IMR-90 (cell line): ENCODE data around the gene SCAANT1. TPM values are rescaled to one million over a fixed set of nuclear protein-coding genes. Genes with fewer than 3 reads are reported as not detected.

Source experiments
- ATAC-seq: fragments of 200-7000 bp; cut with Tn5 transposase; 2 replicates; pipeline ENCODE4 v1.9.1; 2020; ENCODE audit warnings: low read depth, mild to moderate bottlenecking, moderate library complexity
- BruUV-seq: library from RNA; stranded (reverse); fragments of 400-500 nt; replicated peaks from 2 replicates; lab custom pipeline; 2021; lab: Mats Ljungman, UMichigan
- CTCF ChIA-PET: fragments of 300-600 bp; formaldehyde crosslinking; extraction: SDS; loops from one replicate; lab custom pipeline; 2021; ENCODE audit warnings: antibody characterized with exemption; lab: Yijun Ruan, JAX
- POLR2A ChIA-PET: fragments of 300-600 bp; sonication (Branson Sonifier 250); formaldehyde crosslinking; loops from one replicate; lab custom pipeline; 2022; ENCODE audit warnings: antibody characterized with exemption; ENCODE audit not compliant: unreplicated experiment; lab: Charles Lee
- DNase-seq: peaks from one replicate; pipeline ENCODE4 v3.0.0; 2013
- H2AFZ ChIP-seq: replicated peaks from 2 replicates; pipeline ENCODE3; 2013; ENCODE audit warnings: low read length, mild to moderate bottlenecking; ENCODE audit not compliant: poor library complexity
- H2AK5ac ChIP-seq: 2 replicates; pipeline ENCODE4 v1.6.1; 2013; ENCODE audit warnings: low read depth, low read length, inconsistent platforms
- H2AK9ac ChIP-seq: replicated peaks from 2 replicates; pipeline ENCODE3; 2013; ENCODE audit warnings: mild to moderate bottlenecking, low read depth, low read length, moderate library complexity; ENCODE audit not compliant: poor library complexity
- H2BK120ac ChIP-seq: 2 replicates; pipeline ENCODE4 v1.6.1; 2013; ENCODE audit warnings: low read depth, low read length, inconsistent platforms
- H2BK15ac ChIP-seq: 3 replicates; pipeline ENCODE4 v1.6.1; 2013; ENCODE audit warnings: low read depth, low read length, inconsistent platforms
- H2BK20ac ChIP-seq: 2 replicates; pipeline ENCODE4 v1.6.1; 2013; ENCODE audit warnings: low read depth, mild to moderate bottlenecking, inconsistent platforms, low read length, moderate library complexity
- H2BK5ac ChIP-seq: 2 replicates; pipeline ENCODE4 v1.6.1; 2013; ENCODE audit warnings: mild to moderate bottlenecking, low read depth, low read length, inconsistent platforms; ENCODE audit not compliant: poor library complexity, severe bottlenecking
- H3K14ac ChIP-seq: replicated peaks from 2 replicates; pipeline ENCODE4 v1.6.1; 2013; ENCODE audit warnings: low read depth, low read length, inconsistent platforms
- H3K18ac ChIP-seq: 2 replicates; pipeline ENCODE4 v1.6.1; 2013; ENCODE audit warnings: low read depth, low read length, control low read depth
- H3K23ac ChIP-seq: 2 replicates; pipeline ENCODE4 v1.6.1; 2013; ENCODE audit warnings: low read depth, low read length, inconsistent platforms
- H3K27ac ChIP-seq: 2 replicates; pipeline ENCODE4 v1.5.1; 2013; ENCODE audit warnings: mild to moderate bottlenecking, control low read depth, low read length; ENCODE audit not compliant: insufficient read depth
- H3K27me3 ChIP-seq: 2 replicates; pipeline ENCODE4 v1.6.1; 2013; ENCODE audit warnings: low read length; ENCODE audit not compliant: control insufficient read depth, insufficient read depth
- H3K36me3 ChIP-seq: 2 replicates; pipeline ENCODE4 v1.6.1; 2013; ENCODE audit warnings: low read length, mixed read lengths; ENCODE audit not compliant: control insufficient read depth, insufficient read depth
- H3K4ac ChIP-seq: 2 replicates; pipeline ENCODE4 v1.6.1; 2013; ENCODE audit warnings: low read depth, low read length, inconsistent platforms
- H3K4me1 ChIP-seq: 2 replicates; pipeline ENCODE4 v1.6.1; 2013; ENCODE audit warnings: low read length, mixed read lengths; ENCODE audit not compliant: control insufficient read depth, insufficient read depth
- H3K4me2 ChIP-seq: 2 replicates; pipeline ENCODE4 v1.6.1; 2013; ENCODE audit warnings: low read depth, mild to moderate bottlenecking, control low read depth, low read length, moderate library complexity
- H3K4me3 ChIP-seq: 2 replicates; pipeline ENCODE4 v1.5.1; 2013; ENCODE audit warnings: low read depth, mild to moderate bottlenecking, control low read depth, low read length, moderate library complexity; ENCODE audit not compliant: insufficient read depth
- H3K56ac ChIP-seq: 2 replicates; pipeline ENCODE4 v1.6.1; 2013; ENCODE audit warnings: low read length, inconsistent platforms; ENCODE audit not compliant: insufficient read depth; ENCODE audit errors: extremely low read depth
- H3K79me1 ChIP-seq, 2 experiments: 2 replicates each; pipeline ENCODE4 v1.6.1; 2013; ENCODE audit warnings: low read length in 2 of 2, inconsistent platforms in 1 of 2, low read depth in 1 of 2
- H3K9ac ChIP-seq: 2 replicates; pipeline ENCODE4 v1.6.1; 2013; ENCODE audit warnings: low read depth, low read length, control low read depth
- H3K9me1 ChIP-seq: 2 replicates; pipeline ENCODE4 v1.6.1; 2013; ENCODE audit warnings: low read length, inconsistent platforms; ENCODE audit not compliant: insufficient read depth
- H3K9me3 ChIP-seq: 2 replicates; pipeline ENCODE4 v1.6.1; 2013; ENCODE audit warnings: low read length; ENCODE audit not compliant: control insufficient read depth, insufficient read depth
- H4K20me1 ChIP-seq: 2 replicates; pipeline ENCODE4 v1.6.1; 2013; ENCODE audit warnings: low read length, inconsistent platforms; ENCODE audit not compliant: insufficient read depth
- H4K5ac ChIP-seq: 2 replicates; pipeline ENCODE4 v1.6.1; 2013; ENCODE audit warnings: mild to moderate bottlenecking, low read depth, low read length, control low read depth
- H4K8ac ChIP-seq, 2 experiments: 2 replicates each; pipeline ENCODE4 v1.6.1; 2013; ENCODE audit warnings: low read depth in 2 of 2, low read length in 2 of 2, control low read depth in 1 of 2, inconsistent platforms in 1 of 2
- H4K91ac ChIP-seq: 2 replicates; pipeline ENCODE4 v1.6.1; 2013; ENCODE audit warnings: low read depth, low read length, inconsistent platforms; ENCODE audit not compliant: insufficient read depth
- BHLHE40 ChIP-seq: fragments of 150-350 bp; IDR thresholded peaks from 2 replicates; pipeline ENCODE4 v1.6.1; 2016; ENCODE audit warnings: mild to moderate bottlenecking, low read depth, low read length
- CEBPB ChIP-seq: IDR thresholded peaks from 2 replicates; pipeline ENCODE4 v1.6.1; 2012; ENCODE audit warnings: low read depth, low read length, improper control_type of control experiment
- CHD1 ChIP-seq: IDR thresholded peaks from 2 replicates; pipeline ENCODE4 v1.6.1; 2012; ENCODE audit warnings: low read depth, low read length, improper control_type of control experiment
- CTCF ChIP-seq: conservative IDR thresholded peaks from 2 replicates; pipeline ENCODE4 v1.5.1; 2012; ENCODE audit warnings: mild to moderate bottlenecking, low read depth, low read length, improper control_type of control experiment
- FOS ChIP-seq: fragments of 150-350 bp; IDR thresholded peaks from 2 replicates; pipeline ENCODE4 v1.6.1; 2016; ENCODE audit warnings: low read depth, low read length
- MAFK ChIP-seq: IDR thresholded peaks from 2 replicates; pipeline ENCODE4 v1.6.1; 2012; ENCODE audit warnings: low read depth, low read length, improper control_type of control experiment
- MAZ ChIP-seq: IDR thresholded peaks from 2 replicates; pipeline ENCODE4 v1.6.1; 2012; ENCODE audit warnings: low read depth, mild to moderate bottlenecking, low read length, improper control_type of control experiment, moderate library complexity, borderline replicate concordance
- MXI1 ChIP-seq: IDR thresholded peaks from 2 replicates; pipeline ENCODE4 v1.6.1; 2012; ENCODE audit warnings: low read depth, mild to moderate bottlenecking, low read length, moderate library complexity, borderline replicate concordance
- NFE2L2 ChIP-seq: fragments of 150-350 bp; IDR thresholded peaks from 2 replicates; pipeline ENCODE4 v1.6.1; 2016; ENCODE audit warnings: low read depth, mild to moderate bottlenecking, low read length
- POLR2A ChIP-seq: IDR thresholded peaks from 2 replicates; pipeline ENCODE4 v1.6.1; 2012; ENCODE audit warnings: mild to moderate bottlenecking, low read depth, low read length
- RAD21 ChIP-seq: IDR thresholded peaks from 2 replicates; pipeline ENCODE4 v1.6.1; 2012; ENCODE audit warnings: low read length, improper control_type of control experiment
- RCOR1 ChIP-seq: IDR thresholded peaks from 2 replicates; pipeline ENCODE4 v1.6.1; 2012; ENCODE audit warnings: mild to moderate bottlenecking, low read length, improper control_type of control experiment; ENCODE audit not compliant: insufficient replicate concordance
- RFX5 ChIP-seq: IDR thresholded peaks from 2 replicates; pipeline ENCODE4 v1.8.0; 2012; ENCODE audit warnings: low read depth, mild to moderate bottlenecking, low read length, moderate library complexity
- SMC3 ChIP-seq: fragments of 150-350 bp; IDR thresholded peaks from 2 replicates; pipeline ENCODE4 v1.6.1; 2016; ENCODE audit warnings: low read depth, mild to moderate bottlenecking, antibody characterized with exemption, low read length, moderate library complexity
- WGBS, 2 experiments: methylation state at CpG; one replicate each; pipeline versions ENCODE4 v1.1.5 to v1.1.7; 2013; ENCODE audit warnings: missing lambda C conversion rate in 2 of 2; ENCODE audit not compliant: insufficient read length in 1 of 2; ENCODE audit errors: extremely low coverage in 2 of 2; 5-methylcytosine and 5-hydroxymethylcytosine counted together
- dilution Hi-C: fragments of 300-500 bp; cut with HindIII; formaldehyde crosslinking; loops from one replicate; pipeline ENCODE4 v1.14.3; 2018; ENCODE audit warnings: low sequenced_read_pairs; ENCODE audit not compliant: unreplicated experiment
- in situ Hi-C: fragments of 300-500 bp; cut with MboI; formaldehyde crosslinking; loops from 3 replicates; pipeline ENCODE4 v1.14.3; 2019; ENCODE audit warnings: low sequenced_read_pairs, inconsistent platforms, mixed read lengths
- intact Hi-C: fragments of 100-400 bp; cut with micrococcal nuclease; formaldehyde crosslinking; loops from 2 replicates; pipeline ENCODE4 v1.10.0; 2022
- polyA plus RNA-seq, 3 experiments: library from polyadenylated mRNA; depleted of rRNA; stranded (reverse); fragments of >200 nt; gene quantifications; 2 replicates each; pipeline ENCODE4 v1.2.3, GENCODE V29; 2012; ENCODE audit warnings: low replicate concordance in 1 of 3
- total RNA-seq: library from RNA; depleted of rRNA; stranded (reverse); fragments of >200 nt; gene quantifications from 2 replicates; pipeline ENCODE4 v1.2.3, GENCODE V29; 2012
- TF ChIP-seq, protein P1 (sequence below): fragments of 150-350 bp; IDR thresholded peaks from 2 replicates; pipeline ENCODE4 v1.6.1; 2017; ENCODE audit warnings: mild to moderate bottlenecking, antibody characterized with exemption, low read length, low read depth

The SCAANT1 gene
- total and polyA plus RNA-seq, 2 of the 4 experiments (the other 2 are of a cell fraction), result not detected

DNA sequence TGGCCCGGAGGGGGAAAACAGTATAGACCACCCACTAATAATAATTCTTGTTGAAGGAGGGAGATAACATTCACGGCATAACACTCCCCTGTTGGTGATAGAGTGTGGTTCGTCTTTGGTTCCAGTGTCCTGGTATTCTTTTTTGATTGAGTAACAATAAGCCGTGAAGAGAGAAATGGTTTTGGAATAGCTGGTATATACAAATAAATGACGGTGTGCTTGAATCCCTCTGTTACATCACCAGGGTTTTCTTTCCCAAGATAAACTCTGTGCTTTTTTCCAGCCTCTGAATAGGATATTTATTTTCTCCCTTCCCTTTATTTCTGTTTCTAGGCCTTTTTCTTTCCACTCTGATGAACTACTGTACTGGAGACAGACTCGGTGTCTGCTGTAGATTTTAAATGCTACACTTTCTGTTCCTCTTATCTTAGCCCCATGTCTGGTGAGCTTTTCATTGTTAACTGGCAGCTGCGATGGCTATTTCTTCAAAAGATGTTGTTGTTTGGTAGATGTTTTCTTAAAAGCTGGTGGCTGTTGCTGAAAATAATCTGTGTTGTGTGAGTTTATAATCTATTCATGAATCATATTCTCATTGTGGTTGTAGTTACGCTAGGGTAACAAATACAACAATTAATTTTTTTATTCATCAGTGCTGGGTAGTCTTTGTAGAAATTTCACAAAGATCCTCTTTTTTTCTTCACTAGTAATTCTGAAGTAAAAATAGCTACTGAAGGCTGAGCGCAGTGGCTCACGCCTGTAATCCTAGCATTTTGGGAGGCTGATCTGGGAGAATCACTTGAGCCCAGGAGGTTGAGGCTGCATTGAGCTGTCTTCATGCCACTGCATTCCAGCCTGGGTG lies 15.5 kb upstream of the SCAANT1 start:
- Histone ChIP-seq H4K20me1 (peaks cover 33% of the 10 kb centered on the region; the same call in 1 of the 2 replicates), H4K5ac (no peak overlapping the region), H2BK120ac (no peak overlapping the region), H3K27me3 (no peaks in the 10 kb centered on the region), H3K36me3 (peaks cover 22% of the 10 kb centered on the region), H2BK20ac (no peak overlapping the region), H3K23ac (no peak overlapping the region), H2AFZ (no peak overlapping the region), H3K9me1 (peaks cover 14% of the 10 kb centered on the region), H2BK15ac (no peak overlapping the region), H3K4ac (no peak overlapping the region), H3K4me2 (no peak overlapping the region), H3K14ac (no peak overlapping the region), H3K79me1 (peaks cover 56 to 81% of the 10 kb centered on the region in 2 experiments), H2AK9ac (no peak overlapping the region), H2BK5ac (no peak overlapping the region), H3K4me1 (no peaks in the 10 kb centered on the region), H4K91ac (no peak overlapping the region), H3K4me3 (no peak overlapping the region), H3K9ac (no peak overlapping the region), H2AK5ac (no peak overlapping the region), H4K8ac (no peak overlapping the region), H3K27ac (no peak overlapping the region), H3K9me3 (no peaks in the 10 kb centered on the region), H3K18ac (no peak overlapping the region), H3K56ac (no peak overlapping the region)
- BruUV-seq, result no TSS peak
- POLR2A ChIA-PET, result no interaction called here
- intact Hi-C loops (no loop called here), in situ Hi-C loops (no loop called here), dilution Hi-C loops (no loop called here)
- DNase-seq (peak; percentile 26), ATAC-seq (peak; percentile 21)
- no CpG with 5 or more reads among the region's 10 CpGs for WGBS, 2 experiments
- CTCF ChIA-PET, result interaction anchor here (0.9 kb wide), 1 partner anchor 58 kb away, joined by 5 read pairs; no protein-coding TSS in a partner anchor
- TF ChIP-seq MXI1, result no peak
- no peak for TF ChIP-seq MAFK
- TF ChIP-seq POLR2A, result no peak
- no peak for TF ChIP-seq RCOR1
- TF ChIP-seq, protein P1, sequence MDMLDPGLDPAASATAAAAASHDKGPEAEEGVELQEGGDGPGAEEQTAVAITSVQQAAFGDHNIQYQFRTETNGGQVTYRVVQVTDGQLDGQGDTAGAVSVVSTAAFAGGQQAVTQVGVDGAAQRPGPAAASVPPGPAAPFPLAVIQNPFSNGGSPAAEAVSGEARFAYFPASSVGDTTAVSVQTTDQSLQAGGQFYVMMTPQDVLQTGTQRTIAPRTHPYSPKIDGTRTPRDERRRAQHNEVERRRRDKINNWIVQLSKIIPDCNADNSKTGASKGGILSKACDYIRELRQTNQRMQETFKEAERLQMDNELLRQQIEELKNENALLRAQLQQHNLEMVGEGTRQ, result no peak
- TF ChIP-seq CEBPB, result no peak
- no peak for TF ChIP-seq NFE2L2
- no peak for TF ChIP-seq RAD21
- no peak for TF ChIP-seq SMC3
- no peak for TF ChIP-seq BHLHE40
- no peak for TF ChIP-seq MAZ
- no peak for TF ChIP-seq FOS
- no peak for TF ChIP-seq RFX5
- no peak for TF ChIP-seq CHD1
- no peak for TF ChIP-seq CTCF
